KG1 (cell line): ENCODE measurements around the gene CCL4L2.
"Not testable (repeated sequence)": the region's sequence is repeated elsewhere in the genome, so short reads cannot be mapped to it uniquely, and the experiment has no call there.

Experiments used
- DNase-seq: peaks from one replicate; lab custom pipeline; 2025; lab: John Stamatoyannopoulos, UW

The CCL4L2 gene

GRCh38 chr17:36195434-36196130, 15.3 kb upstream of the CCL4L2 start:
- DNase-seq, result no peak

- DNase-seq, result peak; percentile 77
Observed at GRCh38 chr17:36196131-36196486, 14.8 kb upstream of the CCL4L2 start.

GRCh38 chr17:36197387-36197703, 13.5 kb upstream of the CCL4L2 start:
- no peak for DNase-seq

GRCh38 chr17:36198831-36199465, 11.9 kb upstream of the CCL4L2 start:
- no peak for DNase-seq

GRCh38 chr17:36201102-36201501, 9.8 kb upstream of the CCL4L2 start:
- DNase-seq, result not testable (repeated sequence)

GRCh38 chr17:36201506-36201905, 9.4 kb upstream of the CCL4L2 start:
- DNase-seq, result peak; percentile 50

GRCh38 chr17:36203335-36203734, 7.5 kb upstream of the CCL4L2 start:
- DNase-seq, result no peak

GRCh38 chr17:36204724-36205500, 6.0 kb upstream of the CCL4L2 start:
- no peak for DNase-seq

GRCh38 chr17:36205637-36206485, 5.0 kb upstream of the CCL4L2 start:
- DNase-seq, result no peak

GRCh38 chr17:36206486-36206821, 4.4 kb upstream of the CCL4L2 start:
- DNase-seq, result not testable (repeated sequence)

GRCh38 chr17:36207383-36207782, 3.5 kb upstream of the CCL4L2 start:
- not testable (repeated sequence) for DNase-seq

- DNase-seq, result no peak
Observed at GRCh38 chr17:36209575-36209974, 1.3 kb upstream of the CCL4L2 start.

GRCh38 chr17:36211484-36212271, 815 bp downstream of the CCL4L2 start:
- not testable (repeated sequence) for DNase-seq

- no peak for DNase-seq
Observed at GRCh38 chr17:36212272-36212605, 1.4 kb downstream of the CCL4L2 start.

- DNase-seq, result no peak
Observed at GRCh38 chr17:36212966-36213365, 2.1 kb downstream of the CCL4L2 start.

GRCh38 chr17:36213695-36214094, 2.8 kb downstream of the CCL4L2 start:
- DNase-seq, result no peak

- no peak for DNase-seq
Observed at GRCh38 chr17:36214918-36215317, 4.1 kb downstream of the CCL4L2 start.

- DNase-seq, result not testable (repeated sequence)
Observed at GRCh38 chr17:36215406-36216308, 4.8 kb downstream of the CCL4L2 start.

GRCh38 chr17:36219556-36219955, 8.7 kb downstream of the CCL4L2 start:
- not testable (repeated sequence) for DNase-seq

GRCh38 chr17:36220737-36221580, 10.1 kb downstream of the CCL4L2 start:
- DNase-seq, result not testable (repeated sequence)
